Measurements from ENCODE around the gene PRKRA. TPM values are rescaled to one million over a fixed set of nuclear protein-coding genes. Genes with fewer than 3 reads are reported as not detected.

PRKRA gene
- total and polyA plus RNA-seq, 2 of the 13 experiments (the other 11 are each of a cell fraction or from before 2014, with no cell fraction given) = 53.1 to 74.7 TPM

GRCh38 chr2:178480227-178481181, 29.5 kb upstream of the PRKRA start, which contains the start of gene PLEKHA3 (continued):
- TF ChIP-seq SOX6 (IDR thresholded peaks at IDR 0.05) = no peak
- TF ChIP-seq SOX6 (CRISPR knock-in tag; IDR thresholded peaks at IDR 0.05) = peak; percentile 41; the same call in 1 of the 2 replicates
- TF ChIP-seq E2F1 (CRISPR knock-in tag; IDR thresholded peaks at IDR 0.05) = peak; percentile 66; the same call in 1 of the 2 replicates
- TF ChIP-seq MED13 (CRISPR knock-in tag; IDR thresholded peaks at IDR 0.05) = peak; percentile 50; the same call in 1 of the 2 replicates
- TF ChIP-seq, protein P1, sequence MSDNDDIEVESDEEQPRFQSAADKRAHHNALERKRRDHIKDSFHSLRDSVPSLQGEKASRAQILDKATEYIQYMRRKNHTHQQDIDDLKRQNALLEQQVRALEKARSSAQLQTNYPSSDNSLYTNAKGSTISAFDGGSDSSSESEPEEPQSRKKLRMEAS (IDR thresholded peaks at IDR 0.05) = peak; percentile 67
- peak; percentile 66; the same call in 1 of the 2 replicates for TF ChIP-seq ZSCAN21 (CRISPR knock-in tag; IDR thresholded peaks at IDR 0.05; ENCODE audit: borderline replicate concordance)
- TF ChIP-seq ZNF784 (CRISPR knock-in tag; IDR thresholded peaks at IDR 0.05; ENCODE audit: borderline replicate concordance) = no peak; the same call in 1 of the 2 replicates
- peak; percentile 71 for TF ChIP-seq ZSCAN31 (CRISPR knock-in tag; IDR thresholded peaks at IDR 0.05; ENCODE audit: low read depth)
- TF ChIP-seq POGK (CRISPR knock-in tag; conservative IDR thresholded peaks at IDR 0.05) = peak; percentile 70
- TF ChIP-seq ZNF556 (CRISPR knock-in tag; IDR thresholded peaks at IDR 0.05; ENCODE audit: borderline replicate concordance) = no peak
- no peak for TF ChIP-seq HDAC6 (IDR thresholded peaks at IDR 0.05; ENCODE audit: low read depth, low read length)
- no peak for TF ChIP-seq CC2D1A (CRISPR knock-in tag; IDR thresholded peaks at IDR 0.05)
- no peak for TF ChIP-seq ZNF841 (CRISPR knock-in tag; IDR thresholded peaks at IDR 0.05; ENCODE audit: borderline replicate concordance)
- TF ChIP-seq GPN1 (CRISPR knock-in tag; IDR thresholded peaks at IDR 0.05; ENCODE audit: borderline replicate concordance) = no peak
- TF ChIP-seq, protein P2, sequence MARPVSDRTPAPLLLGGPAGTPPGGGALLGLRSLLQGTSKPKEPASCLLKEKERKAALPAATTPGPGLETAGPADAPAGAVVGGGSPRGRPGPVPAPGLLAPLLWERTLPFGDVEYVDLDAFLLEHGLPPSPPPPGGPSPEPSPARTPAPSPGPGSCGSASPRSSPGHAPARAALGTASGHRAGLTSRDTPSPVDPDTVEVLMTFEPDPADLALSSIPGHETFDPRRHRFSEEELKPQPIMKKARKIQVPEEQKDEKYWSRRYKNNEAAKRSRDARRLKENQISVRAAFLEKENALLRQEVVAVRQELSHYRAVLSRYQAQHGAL (CRISPR knock-in tag; IDR thresholded peaks at IDR 0.05; ENCODE audit: not compliant biosample characterization) = no peak
- TF ChIP-seq TEF (CRISPR knock-in tag; IDR thresholded peaks at IDR 0.05) = peak; percentile 48
- TF ChIP-seq ZNF614 (CRISPR knock-in tag; IDR thresholded peaks at IDR 0.05; ENCODE audit: borderline replicate concordance) = 0 out of 2 replicates have a peak, but pooled peaks have one; percentile 53
- TF ChIP-seq SNAPC2 (CRISPR knock-in tag; IDR thresholded peaks at IDR 0.05) = 0 out of 2 replicates have a peak, but pooled peaks have one; percentile 42
- TF ChIP-seq ZNF367 (CRISPR knock-in tag; IDR thresholded peaks at IDR 0.05; ENCODE audit: borderline replicate concordance) = peak; percentile 64; the same call in 1 of the 2 replicates
- peak; percentile 43; the same call in 1 of the 2 replicates for TF ChIP-seq GABPA (IDR thresholded peaks at IDR 0.05; ENCODE audit: low read depth, low read length)
- TF ChIP-seq GABPA (CRISPR knock-in tag; IDR thresholded peaks at IDR 0.05; ENCODE audit: low read depth) = peak; percentile 83
- no peak for TF ChIP-seq ZKSCAN5 (CRISPR knock-in tag; IDR thresholded peaks at IDR 0.05)
